ENCODE results near the gene AHDC1. TPM values are rescaled to one million over a fixed set of nuclear protein-coding genes. Genes with fewer than 3 reads are reported as not detected.
A peak's percentile ranks its signal among the peaks of the same experiment; 100 is the strongest.

The AHDC1 gene
- total and polyA plus RNA-seq, 9 of the 15 experiments (the other 6 are each of a cell fraction or from before 2014, with no cell fraction given), result 0.21 to 36.4 (median 4.7) TPM

GRCh38 chr1:27598295-27598687 lies 5.7 kb downstream of the AHDC1 start:
- ChIA-PET POLR2A (interaction anchor here (0.5 to 0.6 kb wide), 3 partner anchors 38 to 243 kb away, joined by 3 to 4 read pairs (median 3); no protein-coding TSS in a partner anchor), CTCF (ENCODE audit: low intra/inter-chr PET ratio) (no interaction called here)
- H2AFZ ChIP-seq (ENCODE audit: low read depth, low read length), result no peak overlapping the region
- no peak overlapping the region for H3K4me3 ChIP-seq
- ATAC-seq (no peak), FAIRE-seq (no peak), DNase-seq (ENCODE audit: extremely low read depth in 1 of 4, low spot score in 3 of 4) (peak in 1 of 4 experiments; percentile 57)
- no peak overlapping the region for H3K4me2 ChIP-seq (ENCODE audit: insufficient read depth, low read length)
- H4K20me1 ChIP-seq (replicated peaks; ENCODE audit: control insufficient read depth, insufficient read depth, low read length), result peaks cover 59% of the 10 kb centered on the region
- in situ Hi-C loops (cut with MboI), result no loop called here
- BruUV-seq (replicated peaks), result no TSS peak
- no peaks in the 10 kb centered on the region for H3K27me3 ChIP-seq (ENCODE audit: control insufficient read depth in 2 of 2, insufficient read depth in 2 of 2, low read length in 2 of 2)
- 88% methylated on average over 1 of the region's 3 CpGs for WGBS (ENCODE audit: insufficient coverage, low coverage, missing lambda C conversion rate)
- no peak for TF ChIP-seq CHD2 (IDR thresholded peaks at IDR 0.05; ENCODE audit: low read depth, low read length)
- no peak for TF ChIP-seq ZNF785 (CRISPR knock-in tag; IDR thresholded peaks at IDR 0.05)
- no peak for TF ChIP-seq ZNF217 (CRISPR knock-in tag; IDR thresholded peaks at IDR 0.05)
- no peak for TF ChIP-seq ZNF707 (CRISPR knock-in tag; conservative IDR thresholded peaks at IDR 0.05)
- TF ChIP-seq MED1 (CRISPR knock-in tag; IDR thresholded peaks at IDR 0.05; ENCODE audit: borderline replicate concordance), result no peak
- TF ChIP-seq ZNF239 (CRISPR knock-in tag; IDR thresholded peaks at IDR 0.05), result no peak
- TF ChIP-seq PHF20 (IDR thresholded peaks at IDR 0.05; ENCODE audit: partially characterized antibody), result no peak
- TF ChIP-seq SAFB2 (IDR thresholded peaks at IDR 0.05; ENCODE audit: borderline replicate concordance, low read depth, low read length, severe bottlenecking), result no peak
- TF ChIP-seq SNIP1 (IDR thresholded peaks at IDR 0.05; ENCODE audit: low read depth), result no peak
- no peak for TF ChIP-seq SOX6 (IDR thresholded peaks at IDR 0.05)
- TF ChIP-seq ZNF224 (CRISPR knock-in tag; IDR thresholded peaks at IDR 0.05), result no peak
- TF ChIP-seq, protein P1, sequence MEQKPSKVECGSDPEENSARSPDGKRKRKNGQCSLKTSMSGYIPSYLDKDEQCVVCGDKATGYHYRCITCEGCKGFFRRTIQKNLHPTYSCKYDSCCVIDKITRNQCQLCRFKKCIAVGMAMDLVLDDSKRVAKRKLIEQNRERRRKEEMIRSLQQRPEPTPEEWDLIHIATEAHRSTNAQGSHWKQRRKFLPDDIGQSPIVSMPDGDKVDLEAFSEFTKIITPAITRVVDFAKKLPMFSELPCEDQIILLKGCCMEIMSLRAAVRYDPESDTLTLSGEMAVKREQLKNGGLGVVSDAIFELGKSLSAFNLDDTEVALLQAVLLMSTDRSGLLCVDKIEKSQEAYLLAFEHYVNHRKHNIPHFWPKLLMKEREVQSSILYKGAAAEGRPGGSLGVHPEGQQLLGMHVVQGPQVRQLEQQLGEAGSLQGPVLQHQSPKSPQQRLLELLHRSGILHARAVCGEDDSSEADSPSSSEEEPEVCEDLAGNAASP (IDR thresholded peaks at IDR 0.05), result no peak
- no peak for TF ChIP-seq HMG20B (CRISPR knock-in tag; IDR thresholded peaks at IDR 0.05)
- TF ChIP-seq ILF3 (IDR thresholded peaks at IDR 0.05; ENCODE audit: borderline replicate concordance), result no peak
- TF ChIP-seq ZNF511 (CRISPR knock-in tag; IDR thresholded peaks at IDR 0.05), result no peak
- H3K9me3 ChIP-seq (replicated peaks; ENCODE audit: control insufficient read depth, insufficient read depth, low read depth, low read length), result no peaks in the 10 kb centered on the region
- H3K9ac ChIP-seq (ENCODE audit: insufficient read depth in 1 of 2, low read depth in 2 of 2, low read length in 2 of 2), result peak overlapping the region in 1 of 2 experiments; percentile 72; a peak in 2 of 4 replicates
- H3K79me2 ChIP-seq (ENCODE audit: control insufficient read depth, insufficient read depth, low read length), result peaks cover 99% of the 10 kb centered on the region
- H3K36me3 ChIP-seq (ENCODE audit: control insufficient read depth, insufficient read depth, low read length), result peaks cover 38% of the 10 kb centered on the region; the same call in 2 of the 3 replicates
- intact Hi-C loops (cut with micrococcal nuclease), result no loop called here
- peaks cover 16% of the 10 kb centered on the region for H3K9me1 ChIP-seq (ENCODE audit: control insufficient read depth, insufficient read depth, low read length)
- H3K27ac ChIP-seq (ENCODE audit: extremely low read depth, low read depth, low read length), result no peak overlapping the region
- peaks cover 76 to 88% of the 10 kb centered on the region in 2 experiments for H3K4me1 ChIP-seq (replicated peaks in 1 of 2; ENCODE audit: control insufficient read depth in 2 of 2, insufficient read depth in 2 of 2, low read length in 2 of 2)

Data from K562 (cell line).